Gastroesophageal sphincter (tissue), 4 donors: ENCODE results near the gene SEMA6A. TPM values are rescaled to one million over a fixed set of nuclear protein-coding genes. Genes with fewer than 3 reads are reported as not detected.

Experiments
- ATAC-seq: fragments of 150-250 bp; one replicate; pipeline ENCODE4 v1.9.1; 2016; ENCODE audit warnings: mild to moderate bottlenecking, moderate library complexity
- H3K27ac ChIP-seq, 4 donors: fragments of 200-600 bp; sonication (generic) in 3 of 4; 1 replicate in 3 of 4; 2 replicates in 1 of 4; pipeline ENCODE4 v1.5.1; 2016 to 2019
- H3K27me3 ChIP-seq: fragments of 200-600 bp; sonication (generic); one replicate; pipeline ENCODE4 v1.5.1; 2019
- H3K36me3 ChIP-seq, 2 donors: fragments of 200-600 bp; sonication (generic); one replicate each; pipeline ENCODE4 v1.5.1; 2019; ENCODE audit warnings: control low read depth in 1 of 2
- H3K4me1 ChIP-seq, 3 donors: fragments of 200-600 bp; sonication (generic); 1 replicate in 2 of 3; 2 replicates in 1 of 3; pipeline ENCODE4 v1.5.1; 2016 to 2019; ENCODE audit warnings: control low read depth in 2 of 3
- H3K4me3 ChIP-seq, 2 donors: fragments of 200-600 bp; sonication (generic); one replicate each; pipeline ENCODE4 v1.5.1; 2019; ENCODE audit warnings: mild to moderate bottlenecking in 1 of 2, moderate library complexity in 1 of 2
- H3K9me3 ChIP-seq, 3 donors: fragments of 200-600 bp; sonication (generic); one replicate each; pipeline ENCODE4 v1.5.1; 2017 to 2019; ENCODE audit warnings: control low read depth in 2 of 3
- CTCF ChIP-seq, 4 experiments: fragments of 200-600 bp in 2 of 4; fragments of 450-650 bp in 2 of 4; sonication (generic) in 1 of 4; IDR thresholded peaks; one replicate each; pipeline ENCODE4 v1.5.1; 2017 to 2019; ENCODE audit warnings: antibody characterized with exemption in 4 of 4, mild to moderate bottlenecking in 2 of 4, moderate library complexity in 2 of 4
- EP300 ChIP-seq: sonication (generic); formaldehyde crosslinking; IDR thresholded peaks from one replicate; pipeline ENCODE4 v1.6.1; 2017; ENCODE audit warnings: antibody characterized with exemption, mild to moderate bottlenecking
- POLR2A ChIP-seq, 2 donors: fragments of 450-650 bp; IDR thresholded peaks; one replicate each; pipeline ENCODE4 v1.6.1; 2017; ENCODE audit warnings: antibody characterized with exemption in 2 of 2, mild to moderate bottlenecking in 2 of 2, moderate library complexity in 1 of 2
- POLR2AphosphoS5 ChIP-seq: sonication (generic); formaldehyde crosslinking; IDR thresholded peaks from one replicate; pipeline ENCODE4 v1.6.1; 2017; ENCODE audit warnings: antibody characterized with exemption
- WGBS, 2 donors: methylation state at CpG; one replicate each; pipeline ENCODE4 v1.1.5; 2018; ENCODE audit warnings: low coverage in 1 of 2; 5-methylcytosine and 5-hydroxymethylcytosine counted together
- total RNA-seq, 4 donors: library from RNA; depleted of rRNA; stranded (reverse); fragments of >200 nt; gene quantifications; one replicate each; pipeline ENCODE4 v1.1.0, GENCODE V29; 2016

Gene SEMA6A
- total RNA-seq, 4 donors from 2014 or later: 10.9 to 19.8 (median 17.8) TPM

GRCh38 chr5:116531635-116532034 lies 43.0 kb downstream of the SEMA6A start:
- 67 to 88% methylated on average over 1 of the region's 1 CpG for WGBS, 2 donors
- H3K4me3 ChIP-seq: no peak overlapping the region
- peaks cover 0 to 65% (median 3%) of the 10 kb centered on the region in 3 donors for H3K4me1 ChIP-seq
- H3K27ac ChIP-seq: no peak overlapping the region
- no peaks in the 10 kb centered on the region for H3K9me3 ChIP-seq
- no peaks in the 10 kb centered on the region for H3K27me3 ChIP-seq
- H3K36me3 ChIP-seq: no peaks in the 10 kb centered on the region
- no peak for TF ChIP-seq POLR2AphosphoS5
- no peak for TF ChIP-seq EP300
- no peak for TF ChIP-seq CTCF (IDR thresholded peaks at IDR 0.05)
- no peak for TF ChIP-seq POLR2A (IDR thresholded peaks at IDR 0.05)
- no peak for ATAC-seq

- ATAC-seq: no peak
- Histone ChIP-seq H3K9me3 (no peaks in the 10 kb centered on the region), H3K27ac (no peak overlapping the region), H3K27me3 (no peaks in the 10 kb centered on the region), H3K36me3 (no peaks in the 10 kb centered on the region), H3K4me3 (no peak overlapping the region), H3K4me1 (peaks cover 0 to 62% (median 3%) of the 10 kb centered on the region in 3 donors)
- no peak for TF ChIP-seq POLR2AphosphoS5
- TF ChIP-seq POLR2A (IDR thresholded peaks at IDR 0.05): no peak
- no peak for TF ChIP-seq CTCF (IDR thresholded peaks at IDR 0.05)
- WGBS, 2 donors: 60 to 79% methylated on average over 3 of the region's 5 CpGs
These were observed 43.5 kb downstream of the SEMA6A start for GRCh38 chr5:116531117-116531516.

GRCh38 chr5:116530276-116530675 lies 44.3 kb downstream of the SEMA6A start:
- no peaks in the 10 kb centered on the region for H3K27me3 ChIP-seq
- H3K36me3 ChIP-seq: no peaks in the 10 kb centered on the region
- TF ChIP-seq CTCF (IDR thresholded peaks at IDR 0.05): no peak
- no peak for TF ChIP-seq POLR2AphosphoS5
- TF ChIP-seq EP300: no peak
- TF ChIP-seq POLR2A (IDR thresholded peaks at IDR 0.05): no peak
- no peak for ATAC-seq
- H3K4me3 ChIP-seq: no peak overlapping the region
- H3K27ac ChIP-seq: no peak overlapping the region
- H3K4me1 ChIP-seq: peaks cover 0 to 55% (median 3%) of the 10 kb centered on the region in 3 donors
- WGBS, 2 donors: 62 to 78% methylated on average over 4 of the region's 4 CpGs
- H3K9me3 ChIP-seq: no peaks in the 10 kb centered on the region

GRCh38 chr5:116529615-116530014 lies 45.0 kb downstream of the SEMA6A start:
- Histone ChIP-seq H3K27ac (no peak overlapping the region), H3K9me3 (no peaks in the 10 kb centered on the region), H3K4me3 (no peak overlapping the region), H3K4me1 (peaks cover 0 to 52% (median 3%) of the 10 kb centered on the region in 3 donors), H3K36me3 (no peaks in the 10 kb centered on the region), H3K27me3 (no peaks in the 10 kb centered on the region)
- no peak for TF ChIP-seq POLR2AphosphoS5
- ATAC-seq: no peak
- whole genome bisulfite sequencing, 2 donors: 73 to 80% methylated on average over 4 of the region's 4 CpGs

- no peak for ATAC-seq
- Histone ChIP-seq H3K36me3 (no peaks in the 10 kb centered on the region), H3K27me3 (no peaks in the 10 kb centered on the region), H3K9me3 (no peaks in the 10 kb centered on the region), H3K4me1 (peaks cover 0 to 50% (median 3%) of the 10 kb centered on the region in 3 donors), H3K4me3 (no peak overlapping the region), H3K27ac (peak overlapping the region in 1 of 4 donors; percentile 17)
- WGBS, 2 donors: 49 to 50% methylated on average over 4 to 7 of the region's 7 CpGs
- TF ChIP-seq EP300 (no peak), POLR2AphosphoS5 (no peak), CTCF (IDR thresholded peaks at IDR 0.05) (no peak), POLR2A (IDR thresholded peaks at IDR 0.05) (no peak)
These were observed 45.9 kb downstream of the SEMA6A start for GRCh38 chr5:116528519-116529234.
